DOHH2 (cell line): ENCODE results near the gene VAPA.

Experiments used
- H3F3A ChIP-seq: fragments of 200-600 bp; sonication (generic), shearing (Covaris generic); 2 replicates; pipeline ENCODE4 v1.6.0; 2016; ENCODE audit warnings: antibody characterized with exemption, mild to moderate bottlenecking; ENCODE audit not compliant: control insufficient read depth, insufficient read depth
- H3K27ac ChIP-seq: fragments of 200-600 bp; sonication (generic); 2 replicates; pipeline ENCODE4 v1.5.1; 2014; ENCODE audit warnings: low read depth, mild to moderate bottlenecking, low read length, moderate library complexity
- H3K27me3 ChIP-seq: fragments of 200-600 bp; sonication (generic); 2 replicates; pipeline ENCODE4 v1.6.1; 2014; ENCODE audit warnings: mild to moderate bottlenecking, low read length, mixed read lengths; ENCODE audit not compliant: control insufficient read depth
- H3K36me3 ChIP-seq: fragments of 200-600 bp; sonication (generic); 2 replicates; pipeline ENCODE4 v1.6.1; 2014; ENCODE audit warnings: mild to moderate bottlenecking, low read length, moderate library complexity, mixed read lengths; ENCODE audit not compliant: control insufficient read depth
- H3K4me1 ChIP-seq: fragments of 200-600 bp; sonication (generic); 2 replicates; pipeline ENCODE4 v1.6.1; 2014; ENCODE audit warnings: mild to moderate bottlenecking, low read length, mixed read lengths; ENCODE audit not compliant: control insufficient read depth
- H3K4me2 ChIP-seq: fragments of 200-600 bp; sonication (generic); 2 replicates; pipeline ENCODE4 v1.6.0; 2014; ENCODE audit warnings: mild to moderate bottlenecking, low read length, moderate library complexity
- H3K4me3 ChIP-seq: fragments of 200-600 bp; sonication (generic); 2 replicates; pipeline ENCODE4 v1.5.1; 2014; ENCODE audit warnings: mild to moderate bottlenecking, low read length, mixed read lengths
- H3K79me2 ChIP-seq: fragments of 200-600 bp; sonication (generic); 2 replicates; pipeline ENCODE4 v1.6.1; 2014; ENCODE audit warnings: mild to moderate bottlenecking, low read length, mixed read lengths; ENCODE audit not compliant: control insufficient read depth
- H3K9me2 ChIP-seq: fragments of 200-600 bp; sonication (generic); replicated peaks from 2 replicates; pipeline ENCODE4 v1.6.1; 2014; ENCODE audit warnings: mild to moderate bottlenecking, low read length, mixed read lengths; ENCODE audit not compliant: control insufficient read depth
- H3K9me3 ChIP-seq: fragments of 200-600 bp; sonication (generic); 2 replicates; pipeline ENCODE4 v1.6.1; 2014; ENCODE audit warnings: antibody characterized with exemption, low read length, mixed read lengths; ENCODE audit not compliant: control insufficient read depth, insufficient read depth
- H4K20me1 ChIP-seq: fragments of 200-600 bp; sonication (generic); 2 replicates; pipeline ENCODE4 v1.6.0; 2014; ENCODE audit warnings: low read depth, mild to moderate bottlenecking, antibody characterized with exemption, low read length, moderate library complexity; ENCODE audit not compliant: control insufficient read depth, insufficient read depth
- EZH2phosphoT487 ChIP-seq: fragments of 200-600 bp; sonication (generic); IDR thresholded peaks from 2 replicates; pipeline ENCODE4 v1.6.1; 2017; ENCODE audit warnings: borderline replicate concordance, mild to moderate bottlenecking, antibody characterized with exemption, low read length, moderate library complexity, mixed read lengths
- TF ChIP-seq, protein P1 (sequence below): fragments of 200-600 bp; sonication (generic); IDR thresholded peaks from one replicate; pipeline ENCODE4 v1.5.1; 2014; ENCODE audit warnings: antibody characterized with exemption, mild to moderate bottlenecking, low read depth, low read length; ENCODE audit not compliant: poor library complexity, severe bottlenecking

The VAPA gene

DNA sequence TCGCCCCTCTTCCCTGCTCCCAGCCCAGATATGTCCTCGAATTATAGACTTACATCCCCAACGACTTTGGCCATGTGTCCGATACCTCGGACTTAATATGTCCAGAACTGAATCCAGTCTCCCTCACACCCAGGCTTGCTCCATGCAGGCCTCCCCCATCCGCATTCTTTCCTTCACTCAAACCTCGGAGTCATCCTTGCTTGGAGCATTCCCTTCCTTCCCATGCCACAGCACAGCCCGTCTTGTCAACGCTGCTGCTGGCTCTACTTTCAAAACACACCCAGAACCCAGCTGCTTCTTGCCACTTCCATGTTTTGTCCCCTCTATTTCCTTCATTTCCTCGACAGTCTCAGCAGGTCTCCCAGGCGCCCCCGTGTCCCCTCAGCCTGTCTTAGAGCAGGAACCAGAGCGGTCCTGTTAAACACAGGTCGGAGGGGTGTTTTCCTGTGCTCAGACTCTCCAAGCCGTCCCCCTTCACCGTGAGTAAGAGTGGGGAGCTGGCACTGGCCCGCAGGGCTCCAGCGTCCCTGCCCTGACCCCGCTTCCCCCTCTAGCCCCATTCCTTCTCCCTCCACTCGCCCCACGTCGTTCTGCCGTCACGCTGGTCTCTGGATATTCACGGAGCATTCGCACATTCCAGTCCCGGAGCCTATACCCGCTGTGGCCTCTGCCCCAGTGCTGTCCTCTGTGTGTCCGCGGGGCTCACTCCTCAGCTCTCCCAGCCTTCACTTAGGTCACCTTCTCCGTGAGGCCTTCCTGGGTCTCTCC lies 54.4 kb downstream of the VAPA start:
- Histone ChIP-seq H3K4me1 (peaks cover 12% of the 10 kb centered on the region), H4K20me1 (no peaks in the 10 kb centered on the region), H3K79me2 (no peaks in the 10 kb centered on the region), H3K36me3 (no peaks in the 10 kb centered on the region), H3K27ac (no peak overlapping the region), H3F3A (no peaks in the 10 kb centered on the region), H3K9me3 (no peaks in the 10 kb centered on the region), H3K4me3 (no peak overlapping the region), H3K9me2 (no peaks in the 10 kb centered on the region), H3K4me2 (no peak overlapping the region), H3K27me3 (no peaks in the 10 kb centered on the region)
- TF ChIP-seq, protein P1, sequence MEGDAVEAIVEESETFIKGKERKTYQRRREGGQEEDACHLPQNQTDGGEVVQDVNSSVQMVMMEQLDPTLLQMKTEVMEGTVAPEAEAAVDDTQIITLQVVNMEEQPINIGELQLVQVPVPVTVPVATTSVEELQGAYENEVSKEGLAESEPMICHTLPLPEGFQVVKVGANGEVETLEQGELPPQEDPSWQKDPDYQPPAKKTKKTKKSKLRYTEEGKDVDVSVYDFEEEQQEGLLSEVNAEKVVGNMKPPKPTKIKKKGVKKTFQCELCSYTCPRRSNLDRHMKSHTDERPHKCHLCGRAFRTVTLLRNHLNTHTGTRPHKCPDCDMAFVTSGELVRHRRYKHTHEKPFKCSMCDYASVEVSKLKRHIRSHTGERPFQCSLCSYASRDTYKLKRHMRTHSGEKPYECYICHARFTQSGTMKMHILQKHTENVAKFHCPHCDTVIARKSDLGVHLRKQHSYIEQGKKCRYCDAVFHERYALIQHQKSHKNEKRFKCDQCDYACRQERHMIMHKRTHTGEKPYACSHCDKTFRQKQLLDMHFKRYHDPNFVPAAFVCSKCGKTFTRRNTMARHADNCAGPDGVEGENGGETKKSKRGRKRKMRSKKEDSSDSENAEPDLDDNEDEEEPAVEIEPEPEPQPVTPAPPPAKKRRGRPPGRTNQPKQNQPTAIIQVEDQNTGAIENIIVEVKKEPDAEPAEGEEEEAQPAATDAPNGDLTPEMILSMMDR, result no peak
- TF ChIP-seq EZH2phosphoT487, result no peak

DNA sequence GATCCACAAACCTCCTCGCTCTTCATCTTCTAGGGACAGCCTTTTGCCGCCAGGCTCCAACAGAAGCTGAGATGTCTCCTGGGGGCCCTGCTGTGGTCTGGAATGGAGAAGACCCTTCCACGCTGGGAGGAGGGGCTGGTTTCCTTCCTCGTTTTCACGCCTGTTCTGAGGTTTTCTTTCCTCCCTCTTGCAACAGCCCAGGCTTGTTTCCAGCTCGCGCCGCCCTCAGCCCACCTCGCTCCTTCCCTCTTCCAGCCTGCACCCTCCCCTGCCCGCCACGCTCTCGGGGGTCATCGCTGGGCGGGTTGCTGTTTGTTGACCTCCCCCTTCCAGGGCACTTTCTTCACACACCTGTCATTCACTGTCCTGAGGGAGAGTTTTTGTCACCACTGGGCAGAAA lies 55.4 kb downstream of the VAPA start:
- Histone ChIP-seq H3K4me1 (peaks cover 12% of the 10 kb centered on the region), H3K4me3 (no peak overlapping the region), H3K27me3 (no peaks in the 10 kb centered on the region), H3K4me2 (no peak overlapping the region), H4K20me1 (no peaks in the 10 kb centered on the region), H3K9me3 (no peaks in the 10 kb centered on the region), H3K36me3 (no peaks in the 10 kb centered on the region), H3F3A (no peaks in the 10 kb centered on the region), H3K27ac (no peak overlapping the region), H3K79me2 (no peaks in the 10 kb centered on the region), H3K9me2 (no peaks in the 10 kb centered on the region)
- TF ChIP-seq EZH2phosphoT487, result no peak
- TF ChIP-seq, protein P1, result no peak

DNA sequence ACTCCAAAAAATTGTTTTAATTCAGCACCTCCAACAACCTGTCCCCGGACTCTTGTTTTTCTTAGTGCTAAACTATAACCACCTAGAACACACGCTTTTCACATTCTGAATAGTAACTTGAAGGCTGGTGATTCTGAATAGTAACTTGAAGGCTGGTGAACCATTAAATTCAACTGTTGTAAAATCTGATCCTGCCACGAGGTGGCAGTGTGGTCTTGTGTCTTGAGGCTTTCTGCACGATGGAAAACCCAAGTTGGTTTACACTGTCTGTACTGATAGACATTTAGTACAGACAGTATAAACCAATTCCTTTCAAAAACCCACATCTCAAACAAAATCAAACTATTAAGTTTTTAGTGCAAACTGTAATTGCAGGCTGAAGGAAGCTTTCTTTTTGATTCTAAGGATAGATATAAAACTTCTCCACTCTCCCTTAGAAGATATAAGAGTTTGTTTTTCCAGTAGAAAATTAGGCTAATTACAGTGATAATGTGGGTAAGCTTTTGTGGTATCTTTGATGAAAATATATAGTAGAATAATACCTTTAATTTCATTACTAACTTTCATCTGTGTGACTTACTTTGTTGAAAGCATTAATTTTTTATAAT lies 57.6 kb downstream of the VAPA start:
- TF ChIP-seq, protein P1, result peak; percentile 75
- no peak for TF ChIP-seq EZH2phosphoT487
- Histone ChIP-seq H3K79me2 (no peaks in the 10 kb centered on the region), H3K4me3 (no peak overlapping the region), H3F3A (no peaks in the 10 kb centered on the region), H3K27me3 (no peaks in the 10 kb centered on the region), H3K36me3 (no peaks in the 10 kb centered on the region), H3K9me3 (no peaks in the 10 kb centered on the region), H3K9me2 (no peaks in the 10 kb centered on the region), H4K20me1 (no peaks in the 10 kb centered on the region), H3K4me2 (no peak overlapping the region), H3K27ac (no peak overlapping the region), H3K4me1 (peaks cover 1% of the 10 kb centered on the region)
